Measurements from ENCODE around the gene NTNG2. TPM values are rescaled to one million over a fixed set of nuclear protein-coding genes. Genes with fewer than 3 reads are reported as not detected.

NTNG2 gene
- total and polyA plus RNA-seq, 10 of the 15 experiments (the other 5 are each of a cell fraction or from before 2014, with no cell fraction given): 0.37 to 0.79 (median 0.45) TPM; not detected in 6

GRCh38 chr9:132288361-132288760, 126.5 kb downstream of the NTNG2 start:
- TF ChIP-seq SRF (IDR thresholded peaks at IDR 0.05; ENCODE audit: low read depth in 2 of 2, low read length in 2 of 2) (no peak), HDAC6 (IDR thresholded peaks at IDR 0.05; ENCODE audit: unreplicated experiment) (no peak)
- Histone ChIP-seq H3K36me3 (ENCODE audit: control insufficient read depth in 2 of 2, insufficient read depth in 2 of 2, low read length in 1 of 2) (peaks cover 7 to 29% of the 10 kb centered on the region in 2 experiments), H3K4me3 (no peak overlapping the region), H3K4me2 (ENCODE audit: control insufficient read depth, insufficient read depth) (no peak overlapping the region), H3K79me2 (ENCODE audit: control insufficient read depth, insufficient read depth, low read length) (no peaks in the 10 kb centered on the region), H3K9me3 (replicated peaks; ENCODE audit: control insufficient read depth, insufficient read depth, low read length) (no peaks in the 10 kb centered on the region), H2AFZ (ENCODE audit: control insufficient read depth, low read depth, low read length) (no peak overlapping the region), H3K27ac (ENCODE audit: control insufficient read depth, insufficient read depth) (no peak overlapping the region), H3K4me1 (ENCODE audit: control insufficient read depth, insufficient read depth, low read length) (no peaks in the 10 kb centered on the region), H3K9ac (ENCODE audit: control insufficient read depth, insufficient read depth, low read length) (no peak overlapping the region), H3K27me3 (replicated peaks in 1 of 2; ENCODE audit: control insufficient read depth in 2 of 2, insufficient read depth in 2 of 2, low read length in 1 of 2) (no peaks in the 10 kb centered on the region), H4K20me1 (ENCODE audit: control insufficient read depth, insufficient read depth) (no peaks in the 10 kb centered on the region)
- no peak for ATAC-seq
- no peak for DNase-seq (ENCODE audit: low read depth, low spot score)
- no peak for FAIRE-seq
- WGBS (ENCODE audit: insufficient coverage, insufficient replicate concordance, low lambda C conversion rate, missing lambda C conversion rate): 0% methylated on average over 1 of the region's 1 CpG
- ChIA-PET POLR2A (no interaction called here), RAD21 (ENCODE audit: unreplicated experiment) (no interaction called here), CTCF (no interaction called here), SMC1A (ENCODE audit: uncharacterized antibody, unreplicated experiment) (interaction anchor here (1.1 kb wide), 1 partner anchor 9 kb away, joined by 3 read pairs; no protein-coding TSS in a partner anchor)
- in situ Hi-C loops (cut with MboI): no loop called here
- intact Hi-C loops (cut with micrococcal nuclease; ENCODE audit: unreplicated experiment): no loop called here
- no TSS peak for BruUV-seq (replicated peaks)

- Histone ChIP-seq H3K27me3 (replicated peaks in 1 of 2; ENCODE audit: control insufficient read depth in 2 of 2, insufficient read depth in 2 of 2, low read length in 1 of 2) (no peaks in the 10 kb centered on the region), H3K36me3 (ENCODE audit: control insufficient read depth in 2 of 2, insufficient read depth in 2 of 2, low read length in 1 of 2) (peaks cover 4 to 25% of the 10 kb centered on the region in 2 experiments), H3K4me3 (no peak overlapping the region), H3K4me1 (ENCODE audit: control insufficient read depth, insufficient read depth, low read length) (no peaks in the 10 kb centered on the region), H4K20me1 (ENCODE audit: control insufficient read depth, insufficient read depth) (no peaks in the 10 kb centered on the region; the same call in 1 of the 2 replicates), H3K79me2 (ENCODE audit: control insufficient read depth, insufficient read depth, low read length) (no peaks in the 10 kb centered on the region), H3K9ac (ENCODE audit: control insufficient read depth, insufficient read depth, low read length) (no peak overlapping the region), H3K9me3 (replicated peaks; ENCODE audit: control insufficient read depth, insufficient read depth, low read length) (no peaks in the 10 kb centered on the region), H3K27ac (ENCODE audit: control insufficient read depth, insufficient read depth) (no peak overlapping the region), H2AFZ (ENCODE audit: control insufficient read depth, low read depth, low read length) (no peak overlapping the region), H3K4me2 (ENCODE audit: control insufficient read depth, insufficient read depth) (no peak overlapping the region)
- FAIRE-seq (no peak), ATAC-seq (no peak), DNase-seq (ENCODE audit: low read depth, low spot score) (no peak)
- no TSS peak for BruUV-seq (replicated peaks)
- TF ChIP-seq CEBPB (IDR thresholded peaks at IDR 0.05; ENCODE audit: borderline replicate concordance in 1 of 2, low read depth in 2 of 2, low read length in 2 of 2) (no peak), YY1 (IDR thresholded peaks at IDR 0.05; ENCODE audit: low read depth, low read length) (no peak), TCF12 (IDR thresholded peaks at IDR 0.05; ENCODE audit: low read depth, low read length) (no peak), ETV6 (conservative IDR thresholded peaks at IDR 0.05 in 1 of 2, IDR thresholded peaks at IDR 0.05 in 1 of 2; ENCODE audit: borderline replicate concordance in 1 of 2, low read depth in 1 of 2) (no peak), CTCF (IDR thresholded peaks at IDR 0.05 in 2 of 3, conservative IDR thresholded peaks at IDR 0.05 in 1 of 3; ENCODE audit: control insufficient read depth in 2 of 3, extremely low read depth in 1 of 3, insufficient read depth in 1 of 3, low read depth in 3 of 3, low read length in 3 of 3) (no peak), SREBF1 (IDR thresholded peaks at IDR 0.05; ENCODE audit: low read length) (no peak), DPF2 (IDR thresholded peaks at IDR 0.05) (no peak), E2F4 (IDR thresholded peaks at IDR 0.05; ENCODE audit: low read depth, low read length) (no peak), HDAC2 (IDR thresholded peaks at IDR 0.05) (no peak)
- CTCF ChIA-PET: interaction anchor here (0.5 kb wide), 1 partner anchor 20 kb away, joined by 3 read pairs; no protein-coding TSS in a partner anchor
- 100% methylated on average over 2 of the region's 2 CpGs for WGBS (ENCODE audit: insufficient coverage, insufficient replicate concordance, low lambda C conversion rate, missing lambda C conversion rate)
- SMC1A ChIA-PET (ENCODE audit: uncharacterized antibody, unreplicated experiment): interaction anchor here (0.7 kb wide), 1 partner anchor 15 kb away, joined by 3 read pairs; no protein-coding TSS in a partner anchor
- intact Hi-C loops (cut with micrococcal nuclease; ENCODE audit: unreplicated experiment) (no loop called here), in situ Hi-C loops (cut with MboI) (no loop called here)
- POLR2A ChIA-PET: no interaction called here
- RAD21 ChIA-PET (ENCODE audit: unreplicated experiment): no interaction called here
Observed at GRCh38 chr9:132288966-132289365, 127.1 kb downstream of the NTNG2 start.
